H1 (cell line): ENCODE data around the gene ACBD4. TPM values are rescaled to one million over a fixed set of nuclear protein-coding genes. Genes with fewer than 3 reads are reported as not detected.
"Not testable (repeated sequence)": the region's sequence is repeated elsewhere in the genome, so short reads cannot be mapped to it uniquely, and the experiment has no call there.

Experiments
- CTCF ChIA-PET: fragments of 300-600 bp; sonication (Branson Sonifier 250); formaldehyde crosslinking; loops from one replicate; lab custom pipeline; 2021; ENCODE audit not compliant: partially characterized antibody; lab: Charles Lee
- POLR2A ChIA-PET: fragments of 300-600 bp; sonication (Branson Sonifier 250); formaldehyde crosslinking; loops from one replicate; lab custom pipeline; 2021; ENCODE audit warnings: inconsistent platforms; ENCODE audit not compliant: partially characterized antibody; lab: Charles Lee
- DNase-seq, 2 experiments: peaks; one replicate each; pipeline versions ENCODE4 v3.0.0 to v3.0.0-alpha.2; 2010 to 2022; ENCODE audit warnings: low spot score in 2 of 2, low read depth in 1 of 2, mixed read lengths in 1 of 2
- FAIRE-seq: peaks from 2 replicates; lab custom pipeline; 2011; peaks lifted over from hg19 to GRCh38; lab: Jason Lieb, UNC
- H2AFZ ChIP-seq: 2 replicates; pipeline ENCODE4 v1.8.1; 2012; ENCODE audit warnings: low read length, inconsistent platforms
- H2AK5ac ChIP-seq: 2 replicates; pipeline ENCODE4 v1.6.1; 2013; ENCODE audit warnings: low read depth, low read length
- H2BK120ac ChIP-seq: replicated peaks from 2 replicates; pipeline ENCODE3; 2013; ENCODE audit warnings: low read depth, low read length, inconsistent platforms
- H2BK12ac ChIP-seq: 2 replicates; pipeline ENCODE4 v1.6.1; 2013; ENCODE audit warnings: low read depth, low read length
- H2BK15ac ChIP-seq: 2 replicates; pipeline ENCODE4 v1.6.1; 2013; ENCODE audit warnings: low read length
- H2BK20ac ChIP-seq: 2 replicates; pipeline ENCODE4 v1.6.1; 2013; ENCODE audit warnings: low read length
- H2BK5ac ChIP-seq: 2 replicates; pipeline ENCODE4 v1.6.1; 2013; ENCODE audit warnings: low read depth, low read length
- H3K14ac ChIP-seq: 2 replicates; pipeline ENCODE4 v1.6.1; 2013; ENCODE audit warnings: inconsistent platforms; ENCODE audit not compliant: insufficient read length
- H3K18ac ChIP-seq: 2 replicates; pipeline ENCODE4 v1.6.1; 2013; ENCODE audit warnings: low read length; ENCODE audit errors: extremely low read depth
- H3K23ac ChIP-seq: 2 replicates; pipeline ENCODE4 v1.6.1; 2013; ENCODE audit warnings: inconsistent platforms; ENCODE audit not compliant: insufficient read length
- H3K23me2 ChIP-seq: 2 replicates; pipeline ENCODE4 v1.6.1; 2013; ENCODE audit warnings: low read depth, low read length
- H3K27ac ChIP-seq: 2 replicates; pipeline ENCODE4 v1.6.1; 2011; ENCODE audit warnings: low read depth, low read length, inconsistent platforms
- H3K27me3 ChIP-seq, 4 experiments: replicated peaks in 1 of 4; 1 replicate in 1 of 4; 2 replicates in 3 of 4; pipeline versions ENCODE4 v1.6.1 to v1.8.1; 2011 to 2013; ENCODE audit warnings: low read length in 3 of 4, mild to moderate bottlenecking in 3 of 4, inconsistent platforms in 2 of 4, mixed read lengths in 2 of 4, moderate library complexity in 1 of 4; ENCODE audit not compliant: control insufficient read depth in 3 of 4, insufficient read depth in 3 of 4; ENCODE audit errors: extremely low read depth in 1 of 4
- H3K36me3 ChIP-seq, 4 experiments: 2 replicates each; pipeline versions ENCODE4 v1.6.1 to v1.8.1; 2011 to 2013; ENCODE audit warnings: mild to moderate bottlenecking in 4 of 4, low read length in 3 of 4, moderate library complexity in 2 of 4, control low read depth in 1 of 4, inconsistent platforms in 1 of 4; ENCODE audit not compliant: insufficient read depth in 4 of 4, control insufficient read depth in 2 of 4
- H3K4ac ChIP-seq: replicated peaks from 2 replicates; pipeline ENCODE3; 2013; ENCODE audit warnings: low read length, low read depth, mixed read lengths, inconsistent platforms; ENCODE audit not compliant: insufficient read length
- H3K4me1 ChIP-seq, 4 experiments: replicated peaks in 1 of 4; 1 replicate in 1 of 4; 2 replicates in 3 of 4; pipeline versions ENCODE4 v1.6.1 to v1.8.1; 2011 to 2013; ENCODE audit warnings: low read length in 3 of 4, inconsistent platforms in 2 of 4, mixed read lengths in 1 of 4; ENCODE audit not compliant: insufficient read depth in 4 of 4, control insufficient read depth in 3 of 4
- H3K4me2 ChIP-seq, 2 experiments: 2 replicates each; pipeline versions ENCODE4 v1.6.1 to v1.8.1; 2011 to 2013; ENCODE audit warnings: low read depth in 2 of 2, low read length in 2 of 2, control low read depth in 1 of 2, inconsistent platforms in 1 of 2, mild to moderate bottlenecking in 1 of 2; ENCODE audit not compliant: insufficient read depth in 1 of 2
- H3K4me3 ChIP-seq, 4 experiments: fragments of 200-600, 300-600 bp in 1 of 4; sonication (generic), shearing (Covaris generic), sonication (Bioruptor Twin) in 1 of 4; 2 replicates each; pipeline versions ENCODE4 v1.5.1 to v1.8.1; 2011 to 2016; ENCODE audit warnings: low read length in 4 of 4, low read depth in 3 of 4, control low read depth in 2 of 4, inconsistent platforms in 2 of 4, mild to moderate bottlenecking in 2 of 4, mixed read lengths in 1 of 4, moderate library complexity in 1 of 4; ENCODE audit not compliant: insufficient read depth in 2 of 4; ENCODE audit errors: extremely low read depth in 1 of 4
- H3K56ac ChIP-seq: replicated peaks from 2 replicates; pipeline ENCODE3; 2013; ENCODE audit warnings: low read depth, mild to moderate bottlenecking, mixed read lengths, low read length, inconsistent platforms; ENCODE audit not compliant: insufficient read length
- H3K79me1 ChIP-seq: 2 replicates; pipeline ENCODE4 v1.6.1; 2013; ENCODE audit warnings: low read depth, low read length, control low read depth
- H3K79me2 ChIP-seq, 2 experiments: 2 replicates each; pipeline versions ENCODE4 v1.6.1 to v1.8.1; 2012 to 2013; ENCODE audit warnings: low read length in 2 of 2, mild to moderate bottlenecking in 2 of 2, inconsistent platforms in 1 of 2; ENCODE audit not compliant: insufficient read depth in 2 of 2, control insufficient read depth in 1 of 2
- H3K9ac ChIP-seq, 4 experiments: replicated peaks in 1 of 4; 1 replicate in 1 of 4; 2 replicates in 3 of 4; pipeline versions ENCODE4 v1.6.1 to v1.8.1; 2011 to 2013; ENCODE audit warnings: low read depth in 3 of 4, low read length in 3 of 4, control low read depth in 2 of 4, mild to moderate bottlenecking in 2 of 4, moderate library complexity in 2 of 4, inconsistent platforms in 1 of 4; ENCODE audit errors: extremely low read depth in 1 of 4
- H3K9me3 ChIP-seq, 2 experiments: 2 replicates each; pipeline versions ENCODE4 v1.6.1 to v1.8.1; 2012 to 2013; ENCODE audit warnings: mild to moderate bottlenecking in 2 of 2, moderate library complexity in 2 of 2, control low read depth in 1 of 2, inconsistent platforms in 1 of 2, low read depth in 1 of 2, low read length in 1 of 2, mixed read lengths in 1 of 2; ENCODE audit not compliant: insufficient read depth in 2 of 2
- H4K20me1 ChIP-seq, 2 experiments: replicated peaks in 1 of 2; 2 replicates each; pipeline versions ENCODE3 to v1.8.1; 2011 to 2013; ENCODE audit warnings: inconsistent platforms in 2 of 2, low read length in 2 of 2, mild to moderate bottlenecking in 1 of 2; ENCODE audit not compliant: insufficient read depth in 2 of 2, control insufficient read depth in 1 of 2
- H4K5ac ChIP-seq: 2 replicates; pipeline ENCODE4 v1.6.1; 2013; ENCODE audit warnings: low read length, low read depth, mixed read lengths, inconsistent platforms; ENCODE audit not compliant: insufficient read length
- H4K8ac ChIP-seq: 2 replicates; pipeline ENCODE4 v1.8.0; 2013; ENCODE audit warnings: mild to moderate bottlenecking, moderate library complexity, low read length, inconsistent platforms; ENCODE audit not compliant: insufficient read depth; ENCODE audit errors: extremely low read depth
- H4K91ac ChIP-seq: replicated peaks from 2 replicates; pipeline ENCODE3; 2013; ENCODE audit warnings: low read length, mixed read lengths, inconsistent platforms; ENCODE audit not compliant: insufficient read length
- whole genome bisulfite sequencing, 2 experiments: shearing (Covaris generic) in 1 of 2; methylation state at CpG; one replicate each; pipeline versions ENCODE4 v1.1.6 to v1.1.7; 2013 to 2015; ENCODE audit warnings: low lambda C conversion rate in 2 of 2, mixed read lengths in 2 of 2, inconsistent platforms in 1 of 2, low coverage in 1 of 2, missing lambda C conversion rate in 1 of 2; ENCODE audit not compliant: insufficient replicate concordance in 2 of 2, insufficient coverage in 1 of 2, insufficient read length in 1 of 2; ENCODE audit errors: extremely low coverage in 1 of 2, missing lambda C conversion rate in 1 of 2; 5-methylcytosine and 5-hydroxymethylcytosine counted together
- polyA plus RNA-seq, 7 experiments: library from polyadenylated mRNA; depleted of rRNA in 3 of 7; stranded (reverse) in 5 of 7; unstranded in 2 of 7; fragments of >200 nt in 5 of 7; fragments of 200-250 nt in 2 of 7; gene quantifications; 1 replicate in 5 of 7; 2 replicates in 1 of 7; 4 replicates in 1 of 7; pipeline versions ENCODE4 v1.2.1 to v1.2.3, GENCODE V29; 2011 to 2013; ENCODE audit warnings: missing spikeins in 2 of 7, mixed read lengths in 2 of 7
- total RNA-seq: library from RNA; stranded (reverse); fragmentation: NEBNext Ultra II Directional; extraction: Animal tissue kit (Norgen Biotek cat#: 25700); gene quantifications from 2 replicates; pipeline ENCODE4 v1.2.1, GENCODE V29; 2021

The ACBD4 gene
- total and polyA plus RNA-seq, 2 of the 8 experiments (the other 6 are each of a cell fraction or from before 2014, with no cell fraction given) = 7.3 to 10.7 TPM

DNA sequence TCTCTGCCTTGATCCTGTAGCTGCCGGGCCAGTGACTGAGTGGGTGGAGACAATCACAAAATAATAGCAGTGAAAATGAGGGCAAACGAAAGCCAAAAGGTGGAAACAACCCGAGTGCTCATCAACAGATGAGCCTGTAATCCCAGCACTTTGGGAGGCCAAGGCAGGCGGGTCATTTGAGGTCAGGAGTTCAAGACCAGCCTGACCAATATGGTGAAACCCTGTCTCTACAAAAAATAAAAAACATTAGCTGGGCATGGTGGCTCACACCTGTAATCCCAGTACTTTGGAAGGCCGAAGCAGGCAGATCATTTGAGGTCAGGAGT is 10.7 kb upstream of the ACBD4 start:
- not testable (repeated sequence) for H2BK20ac ChIP-seq, H3K56ac ChIP-seq, H3K79me2 ChIP-seq, H3K14ac ChIP-seq, H3K27ac ChIP-seq, H2BK15ac ChIP-seq, H3K27me3 ChIP-seq, H4K5ac ChIP-seq, H3K4me2 ChIP-seq, H4K8ac ChIP-seq, H3K18ac ChIP-seq, H3K9me3 ChIP-seq, H3K4ac ChIP-seq, H3K4me3 ChIP-seq, FAIRE-seq, H3K23me2 ChIP-seq, H2BK120ac ChIP-seq, H3K23ac ChIP-seq, H3K36me3 ChIP-seq, H4K91ac ChIP-seq, H3K79me1 ChIP-seq, H3K9ac ChIP-seq, DNase-seq, H4K20me1 ChIP-seq, H2AK5ac ChIP-seq, H2AFZ ChIP-seq
- H2BK5ac ChIP-seq = 0 out of 2 replicates have a peak overlapping the region, but pooled peaks have one; percentile 52
- CTCF ChIA-PET = interaction anchor here (1.1 to 3.0 kb wide), 4 partner anchors 10 to 73 kb away, joined by 3 to 17 read pairs (median 5); partner anchors contain the start of gene ACBD4
- POLR2A ChIA-PET = interaction anchor here (15.8 kb wide), 1 partner anchor 24 kb away, joined by 185 read pairs; the partner anchor contains the start of gene HEXIM1
- H3K4me1 ChIP-seq = peaks cover 0 to 18% (median 10%) of the 10 kb centered on the region in 4 experiments; a peak in 5 of 7 replicates
- H2BK12ac ChIP-seq = peak overlapping the region; percentile 27; the same call in 1 of the 2 replicates
- 99% methylated on average over 5 of the region's 5 CpGs; no CpG with 5 or more reads in 1 of the 2 experiments for WGBS, 2 experiments
